Ishikawa (cell line): ENCODE results near the gene BICC1.

Experiments
- EP300 ChIP-seq: IDR thresholded peaks from 2 replicates; pipeline ENCODE4 v1.6.1; 2012; ENCODE audit warnings: borderline replicate concordance
- RAD21 ChIP-seq: IDR thresholded peaks from 2 replicates; pipeline ENCODE4 v1.6.1; 2012; ENCODE audit warnings: low read depth
- REST ChIP-seq: IDR thresholded peaks from 2 replicates; pipeline ENCODE4 v1.6.1; 2012; ENCODE audit warnings: low read depth, mild to moderate bottlenecking
- TAF1 ChIP-seq: IDR thresholded peaks from 2 replicates; pipeline ENCODE4 v1.6.1; 2012; ENCODE audit warnings: low read depth, mild to moderate bottlenecking

GRCh38 chr10:58555930-58556311 is 43.2 kb downstream of the BICC1 start:
- no peak for TF ChIP-seq REST
- no peak for TF ChIP-seq TAF1
- no peak for TF ChIP-seq RAD21
- no peak for TF ChIP-seq EP300
